Measurements from ENCODE around the gene GPR108. TPM values are rescaled to one million over a fixed set of nuclear protein-coding genes. Genes with fewer than 3 reads are reported as not detected.
A peak's percentile ranks its signal among the peaks of the same experiment; 100 is the strongest.

Gene GPR108
- total RNA-seq, 3 donors from 2014 or later = 74.8 to 115 (median 89.2) TPM

DNA sequence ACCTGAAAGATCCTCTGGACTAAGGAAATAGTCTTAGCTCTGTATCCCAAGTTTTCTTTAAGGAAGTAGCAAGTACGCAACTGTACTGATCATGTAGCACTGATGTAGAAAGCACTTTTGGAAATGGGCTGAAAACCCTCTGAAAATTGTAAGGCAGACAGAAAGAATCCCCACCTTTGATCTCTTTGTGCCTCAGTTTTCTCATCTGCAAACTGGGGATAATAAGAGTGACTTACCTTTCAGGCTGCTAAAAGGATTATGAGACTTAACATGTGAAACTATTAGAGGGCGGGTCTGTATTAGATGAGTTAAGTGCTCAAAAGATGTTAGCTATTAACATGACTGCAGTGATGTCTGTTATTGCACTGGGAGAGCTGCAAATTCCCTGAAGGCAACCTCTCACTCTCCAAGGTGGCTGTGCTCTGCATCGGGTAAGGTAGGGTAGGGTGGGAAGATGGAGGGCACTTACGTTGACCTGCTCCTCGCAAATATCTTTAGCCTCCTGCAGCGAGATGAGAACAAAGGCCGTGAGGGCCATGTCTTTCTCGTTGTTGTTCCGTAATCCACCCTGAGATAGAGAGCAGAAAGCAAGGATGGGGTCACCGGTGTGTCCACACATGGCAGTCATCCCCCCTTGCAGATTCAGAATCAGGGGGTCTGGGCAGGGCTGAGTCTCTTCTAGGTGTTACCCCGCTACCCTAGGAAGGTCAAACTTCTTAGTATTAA lies 47.1 kb downstream of the GPR108 start:
- intact Hi-C loops (cut with DNase I, micrococcal nuclease) = no loop called here
- H3K9me3 ChIP-seq = no peaks in the 10 kb centered on the region
- no peak for TF ChIP-seq CTCF (IDR thresholded peaks at IDR 0.05)
- H3K36me3 ChIP-seq (ENCODE audit: low read depth) = no peaks in the 10 kb centered on the region
- DNase-seq = peak in 1 of 3 donors; percentile 2
- no peaks in the 10 kb centered on the region for H3K4me1 ChIP-seq (ENCODE audit: low read depth)
- no peak overlapping the region for H3K4me3 ChIP-seq
- no peak for ATAC-seq

DNA sequence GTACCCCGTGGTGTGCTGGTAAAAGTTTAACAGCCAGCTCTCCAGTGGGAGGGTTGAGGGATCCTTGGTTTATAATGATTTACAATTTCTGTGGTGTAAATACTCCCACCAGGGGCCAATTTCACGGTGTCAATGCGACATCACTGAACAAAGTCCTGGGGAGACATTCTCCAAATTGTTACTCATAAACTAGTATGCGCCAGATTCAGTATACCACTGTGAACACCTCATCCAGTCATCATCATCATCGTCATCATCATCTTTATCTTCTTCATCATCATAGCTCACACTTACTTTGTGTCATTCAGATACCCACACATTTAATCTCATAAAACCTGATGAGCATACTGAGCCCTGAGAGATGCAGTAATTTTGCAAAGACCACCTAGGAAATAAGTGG lies 50.3 kb downstream of the GPR108 start:
- no peaks in the 10 kb centered on the region for H3K4me1 ChIP-seq (ENCODE audit: low read depth)
- H3K36me3 ChIP-seq (ENCODE audit: low read depth) = no peaks in the 10 kb centered on the region
- intact Hi-C loops (cut with DNase I, micrococcal nuclease) = no loop called here
- no peak for DNase-seq
- ATAC-seq = no peak
- H3K9me3 ChIP-seq = no peaks in the 10 kb centered on the region
- no peak for TF ChIP-seq CTCF (IDR thresholded peaks at IDR 0.05)
- no peak overlapping the region for H3K4me3 ChIP-seq

- Histone ChIP-seq H3K4me1 (ENCODE audit: low read depth) (no peaks in the 10 kb centered on the region), H3K9me3 (no peaks in the 10 kb centered on the region), H3K36me3 (ENCODE audit: low read depth) (no peaks in the 10 kb centered on the region), H3K4me3 (no peak overlapping the region)
- intact Hi-C loops (cut with DNase I, micrococcal nuclease) = no loop called here
- TF ChIP-seq CTCF (IDR thresholded peaks at IDR 0.05) = no peak
- ATAC-seq (no peak), DNase-seq (peak in 1 of 3 donors; percentile 2)
These were observed 50.8 kb downstream of the GPR108 start for GRCh38 chr19:6686628-6686975.

GRCh38 chr19:6685962-6686627 lies 51.3 kb downstream of the GPR108 start:
- DNase-seq = peak in 1 of 3 donors; percentile 5
- TF ChIP-seq CTCF (IDR thresholded peaks at IDR 0.05) = no peak
- no peak for ATAC-seq
- Histone ChIP-seq H3K36me3 (ENCODE audit: low read depth) (no peaks in the 10 kb centered on the region), H3K4me3 (no peak overlapping the region), H3K9me3 (no peaks in the 10 kb centered on the region), H3K4me1 (ENCODE audit: low read depth) (no peaks in the 10 kb centered on the region)
- intact Hi-C loops (cut with DNase I, micrococcal nuclease) = no loop called here

DNA sequence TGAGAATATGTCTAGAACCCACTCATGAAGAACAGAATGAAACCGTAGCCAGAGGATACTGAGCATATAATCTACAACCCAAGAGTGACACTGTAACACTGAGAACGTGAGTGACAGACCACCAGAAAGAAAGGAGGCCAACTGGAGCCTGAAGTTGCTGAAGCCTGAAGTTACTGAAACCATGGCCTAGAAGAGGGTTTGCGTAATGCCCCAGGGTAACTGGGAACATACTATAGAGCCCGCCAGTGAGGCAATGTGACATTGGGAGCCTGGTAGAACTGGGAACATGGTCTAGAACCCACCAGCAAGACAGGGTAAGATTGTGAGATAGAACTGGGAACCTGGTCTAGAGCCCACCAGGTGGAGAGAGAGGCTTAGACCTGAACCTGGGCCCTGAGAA lies 51.9 kb downstream of the GPR108 start:
- no peaks in the 10 kb centered on the region for H3K9me3 ChIP-seq
- H3K36me3 ChIP-seq (ENCODE audit: low read depth) = no peaks in the 10 kb centered on the region
- no peaks in the 10 kb centered on the region for H3K4me1 ChIP-seq (ENCODE audit: low read depth)
- DNase-seq (no peak), ATAC-seq (no peak)
- intact Hi-C loops (cut with DNase I, micrococcal nuclease) = no loop called here
- TF ChIP-seq CTCF (IDR thresholded peaks at IDR 0.05) = no peak
- H3K4me3 ChIP-seq = no peak overlapping the region

All from mucosa of descending colon (tissue), 3 donors.